Nucleus accumbens (tissue), 56 donors: ENCODE results near the gene ANKRD27.
"Not testable (repeated sequence)": the region's sequence is repeated elsewhere in the genome, so short reads cannot be mapped to it uniquely, and the experiment has no call there.

ENCODE experiments used
- DNase-seq, 56 donors: peaks; one replicate each; lab custom pipeline; 2025; lab: John Stamatoyannopoulos, UW

Gene ANKRD27

DNA sequence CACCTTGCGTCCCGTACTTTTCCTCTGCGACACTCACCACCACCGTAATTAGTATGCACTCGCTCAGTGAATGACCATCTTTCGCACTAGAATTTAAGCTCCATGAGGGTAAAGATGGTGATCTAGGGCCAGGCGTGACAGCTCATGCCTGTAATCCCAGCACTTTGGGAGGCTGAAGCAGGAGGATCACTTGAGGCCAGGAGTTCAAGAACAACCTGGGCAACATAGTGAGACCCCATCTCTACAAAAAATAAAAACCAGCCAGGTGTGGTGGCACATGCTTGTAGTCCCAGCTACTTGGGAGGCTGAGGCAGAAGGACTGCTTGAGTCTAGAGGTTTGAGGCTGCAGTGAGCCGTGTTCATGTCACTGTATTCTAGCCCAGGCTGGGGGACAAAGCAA, 18.6 kb downstream of the ANKRD27 start:
- DNase-seq, result not testable (repeated sequence)

DNA sequence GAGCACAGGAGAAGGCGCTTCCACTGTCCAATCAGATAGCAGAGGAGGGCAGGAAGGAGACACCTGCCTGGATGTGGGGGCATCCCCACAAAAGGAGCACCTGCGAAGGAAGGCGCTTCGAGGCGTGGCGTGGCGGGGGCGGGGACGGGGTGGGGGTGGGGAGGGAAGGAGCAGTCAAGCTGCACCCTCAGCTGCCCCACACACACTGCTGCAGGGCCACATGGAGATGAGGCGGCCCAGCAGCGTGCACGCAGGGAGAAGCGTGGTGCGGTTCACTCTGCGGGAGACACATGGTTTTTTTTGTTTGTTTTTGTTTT, 21.4 kb downstream of the ANKRD27 start:
- no peak for DNase-seq

- DNase-seq, result peak in 34 of 56 donors; percentile 3 to 80 (median 19)
Measured at GRCh38 chr19:32652894-32653598, 21.9 kb downstream of the ANKRD27 start.

GRCh38 chr19:32652331-32652730, 22.6 kb downstream of the ANKRD27 start:
- not testable (repeated sequence) for DNase-seq

GRCh38 chr19:32651729-32652140, 23.2 kb downstream of the ANKRD27 start:
- DNase-seq, result peak in 40 of 56 donors; percentile 2 to 71 (median 33)

GRCh38 chr19:32650671-32651070, 24.3 kb downstream of the ANKRD27 start:
- no peak for DNase-seq

- DNase-seq, result peak in 1 of 56 donors; percentile 7
Measured at GRCh38 chr19:32649751-32650150, 25.2 kb downstream of the ANKRD27 start.

DNA sequence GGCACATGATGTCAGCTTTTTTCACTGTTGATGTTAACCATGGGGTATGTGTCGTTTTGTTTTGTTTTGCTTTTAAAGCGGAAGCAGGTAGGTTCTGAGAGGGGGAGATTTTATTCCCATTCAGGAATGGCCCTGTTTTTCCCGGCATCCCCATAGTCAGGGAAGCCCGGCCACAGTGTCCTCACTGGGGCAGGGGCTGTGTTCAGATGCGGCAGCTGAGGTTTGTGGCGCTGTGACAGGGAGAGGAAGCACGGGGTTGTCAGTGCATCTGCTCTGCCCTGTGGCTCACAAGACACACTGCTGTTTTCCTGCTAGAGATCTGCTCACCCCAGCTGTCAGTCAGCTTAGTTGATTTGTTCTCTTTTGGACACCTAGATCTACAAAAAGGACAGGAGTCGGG, 27.6 kb downstream of the ANKRD27 start:
- no peak for DNase-seq

DNA sequence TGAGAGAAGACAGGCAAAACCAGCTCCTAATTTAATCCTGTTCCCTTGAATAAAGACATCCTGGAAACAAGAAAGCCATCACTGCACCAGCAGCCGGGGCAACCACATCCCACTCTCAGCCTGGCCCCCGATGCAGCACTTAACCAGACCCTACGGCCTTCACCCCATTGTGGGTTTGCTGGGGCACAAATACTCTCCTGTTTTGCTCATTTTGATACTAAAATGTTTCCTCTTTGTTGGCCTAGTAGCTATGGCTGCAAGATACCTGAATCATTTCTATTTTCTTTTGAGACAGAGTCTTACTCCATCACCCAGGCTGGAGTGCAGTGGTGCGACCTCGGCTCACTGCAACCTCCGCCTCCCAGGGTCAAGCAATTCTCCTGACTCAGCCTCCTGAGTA, 28.4 kb downstream of the ANKRD27 start:
- no peak for DNase-seq

DNA sequence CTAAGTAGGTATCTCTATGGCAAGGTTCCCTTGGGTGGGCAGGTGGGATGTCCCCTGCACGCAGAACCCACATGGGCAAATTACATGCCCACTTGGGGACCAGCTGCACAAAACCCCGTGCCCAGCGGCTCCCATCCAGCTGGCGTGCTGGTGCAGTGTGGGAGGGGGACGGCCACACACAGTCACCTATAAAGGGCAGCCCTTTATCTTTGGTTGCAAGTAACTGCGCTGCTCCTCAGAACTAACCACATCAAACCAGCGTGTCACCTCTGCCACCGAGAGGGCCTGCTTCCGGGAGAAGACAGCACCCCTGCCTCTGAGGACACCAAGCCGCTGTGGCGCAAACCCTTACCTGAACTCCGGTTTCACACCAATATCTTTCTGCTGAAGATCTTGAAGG, 32.2 kb downstream of the ANKRD27 start:
- no peak for DNase-seq

- DNase-seq, result no peak
Measured at GRCh38 chr19:32638625-32639024, 36.4 kb downstream of the ANKRD27 start.

DNA sequence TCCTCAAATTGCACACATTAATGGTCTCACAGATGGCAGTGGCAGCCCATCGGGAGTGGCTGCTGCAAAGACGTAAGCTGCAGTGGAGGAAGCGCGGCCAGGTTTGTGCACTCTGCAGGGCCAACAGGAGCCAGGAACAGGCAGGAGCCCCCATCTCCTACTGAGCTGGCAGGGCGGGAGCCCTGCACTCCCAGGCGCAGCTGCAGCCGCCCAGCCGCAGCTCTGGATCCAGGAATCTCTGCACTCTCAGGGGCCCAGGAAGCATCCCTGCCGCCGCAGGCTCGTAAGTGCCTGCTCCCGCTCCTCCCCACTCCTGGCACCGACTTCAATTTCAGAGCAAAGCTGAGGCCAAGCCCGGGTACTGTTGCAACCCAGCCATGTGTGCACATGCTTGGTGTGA, 37.5 kb downstream of the ANKRD27 start:
- DNase-seq, result no peak

DNA sequence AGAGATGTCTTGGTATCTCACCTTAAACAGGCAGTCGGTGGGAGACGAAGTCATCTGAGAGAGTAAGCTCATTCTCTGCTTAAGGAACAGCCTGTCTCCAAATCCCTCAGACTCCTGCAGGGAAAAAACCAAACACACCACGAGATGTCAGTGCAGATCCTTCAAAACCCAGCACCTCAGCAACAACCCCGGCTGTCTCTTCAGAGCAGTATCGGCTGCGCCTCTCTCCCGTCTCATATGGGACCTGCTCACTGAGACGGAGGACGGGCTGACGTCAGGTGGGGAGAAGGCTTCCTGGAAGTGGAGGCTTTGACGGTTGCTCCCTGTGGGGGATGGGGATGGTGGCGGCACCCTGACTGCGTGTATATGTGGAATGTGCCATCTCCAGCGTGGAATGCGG, 43.6 kb downstream of the ANKRD27 start:
- DNase-seq, result peak in 9 of 56 donors; percentile 2 to 41 (median 5)

- DNase-seq, result no peak
Measured at GRCh38 chr19:32630338-32630737, 44.6 kb downstream of the ANKRD27 start.

GRCh38 chr19:32627714-32628270, 47.2 kb downstream of the ANKRD27 start:
- DNase-seq, result no peak

DNA sequence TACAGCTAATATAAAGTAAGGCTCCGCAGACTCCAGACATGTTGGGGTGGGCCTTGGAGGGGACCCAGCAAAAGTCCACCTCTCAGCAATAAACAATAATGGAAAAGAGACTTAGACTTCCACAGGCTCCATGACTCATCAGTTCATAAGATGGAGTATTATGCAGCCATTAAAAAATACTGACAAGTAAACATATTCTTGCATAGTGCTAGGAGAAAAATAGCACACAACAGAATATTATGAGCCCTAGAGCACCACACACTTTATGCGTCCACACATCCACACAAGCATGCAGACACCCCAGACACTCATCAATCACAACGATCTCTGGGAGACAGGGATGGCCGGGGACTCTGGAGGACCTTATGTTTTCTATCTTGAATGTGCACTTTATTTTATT, 48.0 kb downstream of the ANKRD27 start:
- DNase-seq, result no peak

- DNase-seq, result no peak
Measured at GRCh38 chr19:32624410-32624809, 50.6 kb downstream of the ANKRD27 start.

- no peak for DNase-seq
Measured at GRCh38 chr19:32622002-32622401, 53.0 kb downstream of the ANKRD27 start.

DNA sequence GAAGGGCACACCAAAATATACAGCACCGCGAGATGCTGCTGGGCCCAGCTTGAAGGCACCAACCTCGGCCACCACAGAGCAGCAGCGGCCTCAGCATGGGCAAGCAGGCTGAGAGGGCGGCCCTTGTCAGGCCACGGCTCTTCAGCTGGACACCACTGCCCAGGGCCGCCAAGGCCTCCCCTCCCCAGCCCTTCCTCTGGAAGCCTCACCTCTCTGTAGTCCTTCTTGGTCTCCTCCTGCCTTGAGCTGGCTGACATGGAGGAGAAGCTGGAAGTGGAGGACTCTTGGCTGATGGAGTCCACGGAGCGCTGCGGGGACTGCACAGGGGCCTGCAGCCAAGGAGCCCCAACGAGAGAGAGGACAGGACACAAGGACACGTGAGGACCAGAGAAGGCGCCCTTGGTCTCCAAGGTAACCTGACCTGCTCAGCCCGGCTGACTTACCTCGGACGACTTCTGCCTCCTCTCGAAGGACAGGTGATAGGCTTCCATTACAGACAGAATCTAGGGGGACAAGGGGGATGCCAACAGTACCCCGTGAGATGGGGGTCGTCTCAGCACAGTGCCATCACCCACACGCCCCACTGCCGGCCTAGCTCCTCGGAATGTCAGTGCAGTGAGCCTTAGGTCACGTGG, 55.8 kb downstream of the ANKRD27 start:
- no peak for DNase-seq

GRCh38 chr19:32615569-32615968, 59.4 kb downstream of the ANKRD27 start:
- no peak for DNase-seq

- DNase-seq, result no peak
Measured at GRCh38 chr19:32614916-32615315, 60.1 kb downstream of the ANKRD27 start.

DNA sequence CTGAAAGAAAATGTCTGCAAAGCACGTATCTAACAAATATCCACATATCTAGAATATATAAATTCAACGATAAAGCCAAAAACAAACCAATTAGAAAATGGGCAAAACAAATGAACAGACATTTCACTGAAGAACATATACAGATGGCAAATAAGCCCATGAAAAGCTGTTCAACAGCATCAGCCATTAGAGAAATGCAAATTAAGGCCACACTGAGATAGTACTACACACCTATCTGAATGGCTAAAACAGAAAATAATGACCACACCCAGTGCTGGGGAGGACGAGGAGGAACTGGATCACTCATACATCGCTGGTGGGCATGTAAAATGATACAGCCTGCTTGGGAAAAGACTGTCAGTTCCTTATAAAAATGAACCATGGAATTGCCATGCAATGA, 62.0 kb downstream of the ANKRD27 start:
- DNase-seq, result no peak
